ENCODE data around the gene FARS2. TPM values are rescaled to one million over a fixed set of nuclear protein-coding genes. Genes with fewer than 3 reads are reported as not detected.

Gene FARS2
- total and polyA plus RNA-seq, 2 of the 13 experiments (the other 11 are each of a cell fraction or from before 2014, with no cell fraction given) = 15.4 to 26.0 TPM

DNA sequence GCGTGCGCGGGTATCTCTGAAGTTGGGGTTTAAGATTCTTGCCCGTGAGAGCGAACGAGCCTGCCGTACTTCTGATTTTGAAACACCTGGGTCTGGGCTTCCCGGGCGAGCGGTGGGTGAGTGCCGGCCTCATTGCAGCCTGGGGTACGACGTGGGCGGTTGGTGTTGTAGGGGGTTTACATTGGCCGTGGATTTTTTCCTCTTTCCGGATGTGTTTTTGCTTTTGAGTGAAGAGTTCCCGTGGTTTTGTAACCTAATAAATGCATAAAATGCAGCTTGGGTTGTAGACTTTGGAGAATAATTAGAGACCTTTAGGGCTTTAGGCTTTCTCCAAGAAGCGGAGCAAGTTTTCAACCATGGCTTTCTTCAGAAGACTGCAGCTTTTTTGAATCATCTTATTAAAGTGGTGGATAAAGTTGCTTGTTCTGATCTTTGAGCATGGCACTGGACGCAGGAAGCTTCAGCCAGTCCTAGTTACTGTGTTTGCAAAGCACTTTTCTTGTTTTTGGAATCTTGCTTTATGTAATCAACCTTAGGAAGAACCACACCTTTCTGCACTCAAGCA lies 314 bp downstream of the FARS2 start (continued):
- TF ChIP-seq ZC3H4 (CRISPR knock-in tag; IDR thresholded peaks at IDR 0.05; ENCODE audit: borderline replicate concordance) (no peak), NFIC (IDR thresholded peaks at IDR 0.05; ENCODE audit: low read length) (peak; percentile 39; the same call in 1 of the 2 replicates), ARNT2 (CRISPR knock-in tag; IDR thresholded peaks at IDR 0.05; ENCODE audit: low read depth) (no peak), DR1 (CRISPR knock-in tag; IDR thresholded peaks at IDR 0.05) (peak; percentile 2; the same call in 1 of the 2 replicates), PAF1 (CRISPR knock-in tag; IDR thresholded peaks at IDR 0.05) (no peak), ZNF282 (IDR thresholded peaks at IDR 0.05; ENCODE audit: partially characterized antibody) (no peak), PHF5A (CRISPR knock-in tag; IDR thresholded peaks at IDR 0.05; ENCODE audit: low read depth, unreplicated experiment) (no peak), SUZ12 (IDR thresholded peaks at IDR 0.05; ENCODE audit: low read depth, low read length) (no peak), SP2 (CRISPR knock-in tag; IDR thresholded peaks at IDR 0.05) (no peak), ZBTB20 (CRISPR knock-in tag; IDR thresholded peaks at IDR 0.05; ENCODE audit: borderline replicate concordance, low read depth) (no peak), MXD4 (CRISPR knock-in tag; IDR thresholded peaks at IDR 0.05) (0 out of 2 replicates have a peak, but pooled peaks have one; percentile 7), ZZZ3 (CRISPR knock-in tag; IDR thresholded peaks at IDR 0.05; ENCODE audit: borderline replicate concordance) (no peak)
- TF ChIP-seq, protein P1, sequence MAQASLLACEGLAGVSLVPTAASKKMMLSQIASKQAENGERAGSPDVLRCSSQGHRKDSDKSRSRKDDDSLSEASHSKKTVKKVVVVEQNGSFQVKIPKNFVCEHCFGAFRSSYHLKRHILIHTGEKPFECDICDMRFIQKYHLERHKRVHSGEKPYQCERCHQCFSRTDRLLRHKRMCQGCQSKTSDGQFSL (CRISPR knock-in tag; IDR thresholded peaks at IDR 0.05) = no peak
- TF ChIP-seq, protein P2, sequence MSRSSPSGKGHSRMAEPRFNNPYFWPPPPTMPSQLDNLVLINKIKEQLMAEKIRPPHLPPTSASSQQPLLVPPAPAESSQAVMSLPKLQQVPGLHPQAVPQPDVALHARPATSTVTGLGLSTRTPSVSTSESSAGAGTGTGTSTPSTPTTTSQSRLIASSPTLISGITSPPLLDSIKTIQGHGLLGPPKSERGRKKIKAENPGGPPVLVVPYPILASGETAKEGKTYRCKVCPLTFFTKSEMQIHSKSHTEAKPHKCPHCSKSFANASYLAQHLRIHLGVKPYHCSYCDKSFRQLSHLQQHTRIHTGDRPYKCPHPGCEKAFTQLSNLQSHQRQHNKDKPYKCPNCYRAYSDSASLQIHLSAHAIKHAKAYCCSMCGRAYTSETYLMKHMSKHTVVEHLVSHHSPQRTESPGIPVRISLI (CRISPR knock-in tag; IDR thresholded peaks at IDR 0.05; ENCODE audit: borderline replicate concordance) = no peak
- TF ChIP-seq, protein P3, sequence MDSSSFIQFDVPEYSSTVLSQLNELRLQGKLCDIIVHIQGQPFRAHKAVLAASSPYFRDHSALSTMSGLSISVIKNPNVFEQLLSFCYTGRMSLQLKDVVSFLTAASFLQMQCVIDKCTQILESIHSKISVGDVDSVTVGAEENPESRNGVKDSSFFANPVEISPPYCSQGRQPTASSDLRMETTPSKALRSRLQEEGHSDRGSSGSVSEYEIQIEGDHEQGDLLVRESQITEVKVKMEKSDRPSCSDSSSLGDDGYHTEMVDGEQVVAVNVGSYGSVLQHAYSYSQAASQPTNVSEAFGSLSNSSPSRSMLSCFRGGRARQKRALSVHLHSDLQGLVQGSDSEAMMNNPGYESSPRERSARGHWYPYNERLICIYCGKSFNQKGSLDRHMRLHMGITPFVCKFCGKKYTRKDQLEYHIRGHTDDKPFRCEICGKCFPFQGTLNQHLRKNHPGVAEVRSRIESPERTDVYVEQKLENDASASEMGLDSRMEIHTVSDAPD (CRISPR knock-in tag; IDR thresholded peaks at IDR 0.05) = no peak
- TF ChIP-seq, protein P4, sequence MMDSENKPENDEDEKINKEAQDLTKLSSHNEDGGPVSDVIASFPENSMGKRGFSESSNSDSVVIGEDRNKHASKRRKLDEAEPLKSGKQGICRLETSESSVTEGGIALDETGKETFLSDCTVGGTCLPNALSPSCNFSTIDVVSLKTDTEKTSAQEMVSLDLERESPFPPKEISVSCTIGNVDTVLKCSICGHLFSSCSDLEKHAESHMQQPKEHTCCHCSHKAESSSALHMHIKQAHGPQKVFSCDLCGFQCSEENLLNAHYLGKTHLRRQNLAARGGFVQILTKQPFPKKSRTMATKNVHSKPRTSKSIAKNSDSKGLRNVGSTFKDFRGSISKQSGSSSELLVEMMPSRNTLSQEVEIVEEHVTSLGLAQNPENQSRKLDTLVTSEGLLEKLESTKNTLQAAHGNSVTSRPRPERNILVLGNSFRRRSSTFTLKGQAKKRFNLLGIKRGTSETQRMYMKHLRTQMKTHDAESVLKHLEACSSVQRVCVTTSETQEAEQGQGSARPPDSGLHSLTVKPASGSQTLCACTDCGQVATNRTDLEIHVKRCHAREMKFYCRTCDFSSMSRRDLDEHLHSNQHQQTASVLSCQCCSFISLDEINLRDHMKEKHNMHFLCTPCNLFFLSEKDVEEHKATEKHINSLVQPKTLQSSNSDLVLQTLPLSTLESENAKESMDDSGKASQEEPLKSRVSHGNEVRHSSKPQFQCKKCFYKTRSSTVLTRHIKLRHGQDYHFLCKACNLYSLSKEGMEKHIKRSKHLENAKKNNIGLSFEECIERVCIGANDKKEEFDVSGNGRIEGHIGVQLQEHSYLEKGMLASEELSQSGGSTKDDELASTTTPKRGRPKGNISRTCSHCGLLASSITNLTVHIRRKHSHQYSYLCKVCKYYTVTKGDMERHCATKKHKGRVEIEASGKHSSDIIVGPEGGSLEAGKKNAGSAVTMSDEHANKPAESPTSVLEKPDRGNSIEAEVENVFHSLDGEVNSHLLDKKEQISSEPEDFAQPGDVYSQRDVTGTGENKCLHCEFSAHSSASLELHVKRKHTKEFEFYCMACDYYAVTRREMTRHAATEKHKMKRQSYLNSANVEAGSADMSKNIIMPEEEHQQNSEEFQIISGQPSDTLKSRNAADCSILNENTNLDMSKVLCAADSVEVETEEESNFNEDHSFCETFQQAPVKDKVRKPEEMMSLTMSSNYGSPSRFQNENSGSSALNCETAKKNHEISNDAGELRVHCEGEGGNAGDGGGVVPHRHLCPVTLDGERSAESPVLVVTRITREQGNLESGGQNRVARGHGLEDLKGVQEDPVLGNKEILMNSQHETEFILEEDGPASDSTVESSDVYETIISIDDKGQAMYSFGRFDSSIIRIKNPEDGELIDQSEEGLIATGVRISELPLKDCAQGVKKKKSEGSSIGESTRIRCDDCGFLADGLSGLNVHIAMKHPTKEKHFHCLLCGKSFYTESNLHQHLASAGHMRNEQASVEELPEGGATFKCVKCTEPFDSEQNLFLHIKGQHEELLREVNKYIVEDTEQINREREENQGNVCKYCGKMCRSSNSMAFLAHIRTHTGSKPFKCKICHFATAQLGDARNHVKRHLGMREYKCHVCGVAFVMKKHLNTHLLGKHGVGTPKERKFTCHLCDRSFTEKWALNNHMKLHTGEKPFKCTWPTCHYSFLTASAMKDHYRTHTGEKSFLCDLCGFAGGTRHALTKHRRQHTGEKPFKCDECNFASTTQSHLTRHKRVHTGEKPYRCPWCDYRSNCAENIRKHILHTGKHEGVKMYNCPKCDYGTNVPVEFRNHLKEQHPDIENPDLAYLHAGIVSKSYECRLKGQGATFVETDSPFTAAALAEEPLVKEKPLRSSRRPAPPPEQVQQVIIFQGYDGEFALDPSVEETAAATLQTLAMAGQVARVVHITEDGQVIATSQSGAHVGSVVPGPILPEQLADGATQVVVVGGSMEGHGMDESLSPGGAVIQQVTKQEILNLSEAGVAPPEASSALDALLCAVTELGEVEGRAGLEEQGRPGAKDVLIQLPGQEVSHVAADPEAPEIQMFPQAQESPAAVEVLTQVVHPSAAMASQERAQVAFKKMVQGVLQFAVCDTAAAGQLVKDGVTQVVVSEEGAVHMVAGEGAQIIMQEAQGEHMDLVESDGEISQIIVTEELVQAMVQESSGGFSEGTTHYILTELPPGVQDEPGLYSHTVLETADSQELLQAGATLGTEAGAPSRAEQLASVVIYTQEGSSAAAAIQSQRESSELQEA (CRISPR knock-in tag; IDR thresholded peaks at IDR 0.05; ENCODE audit: not compliant biosample characterization) = no peak
- TF ChIP-seq, protein P5, sequence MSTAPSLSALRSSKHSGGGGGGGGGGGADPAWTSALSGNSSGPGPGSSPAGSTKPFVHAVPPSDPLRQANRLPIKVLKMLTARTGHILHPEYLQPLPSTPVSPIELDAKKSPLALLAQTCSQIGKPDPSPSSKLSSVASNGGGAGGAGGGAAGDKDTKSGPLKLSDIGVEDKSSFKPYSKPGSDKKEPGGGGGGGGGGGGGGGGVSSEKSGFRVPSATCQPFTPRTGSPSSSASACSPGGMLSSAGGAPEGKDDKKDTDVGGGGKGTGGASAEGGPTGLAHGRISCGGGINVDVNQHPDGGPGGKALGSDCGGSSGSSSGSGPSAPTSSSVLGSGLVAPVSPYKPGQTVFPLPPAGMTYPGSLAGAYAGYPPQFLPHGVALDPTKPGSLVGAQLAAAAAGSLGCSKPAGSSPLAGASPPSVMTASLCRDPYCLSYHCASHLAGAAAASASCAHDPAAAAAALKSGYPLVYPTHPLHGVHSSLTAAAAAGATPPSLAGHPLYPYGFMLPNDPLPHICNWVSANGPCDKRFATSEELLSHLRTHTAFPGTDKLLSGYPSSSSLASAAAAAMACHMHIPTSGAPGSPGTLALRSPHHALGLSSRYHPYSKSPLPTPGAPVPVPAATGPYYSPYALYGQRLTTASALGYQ (CRISPR knock-in tag; IDR thresholded peaks at IDR 0.05) = no peak

Measured in HepG2 (cell line).